Stimulated activated CD8-positive, alpha-beta memory T cell treated with anti-CD3 and anti-CD28 coated beads, Interleukin-7, amount 100 ng/mL, for 4 hours (primary cell): ENCODE measurements around the gene AKR7A2.

Experiments
- DNase-seq, 2 donors: peaks; one replicate each; pipeline ENCODE4 v3.0.0-alpha.2; 2020; ENCODE audit warnings: low read depth in 2 of 2

AKR7A2 gene

GRCh38 chr1:19325958-19326747 lies 14.2 kb upstream of the AKR7A2 start:
- no peak for DNase-seq

DNA sequence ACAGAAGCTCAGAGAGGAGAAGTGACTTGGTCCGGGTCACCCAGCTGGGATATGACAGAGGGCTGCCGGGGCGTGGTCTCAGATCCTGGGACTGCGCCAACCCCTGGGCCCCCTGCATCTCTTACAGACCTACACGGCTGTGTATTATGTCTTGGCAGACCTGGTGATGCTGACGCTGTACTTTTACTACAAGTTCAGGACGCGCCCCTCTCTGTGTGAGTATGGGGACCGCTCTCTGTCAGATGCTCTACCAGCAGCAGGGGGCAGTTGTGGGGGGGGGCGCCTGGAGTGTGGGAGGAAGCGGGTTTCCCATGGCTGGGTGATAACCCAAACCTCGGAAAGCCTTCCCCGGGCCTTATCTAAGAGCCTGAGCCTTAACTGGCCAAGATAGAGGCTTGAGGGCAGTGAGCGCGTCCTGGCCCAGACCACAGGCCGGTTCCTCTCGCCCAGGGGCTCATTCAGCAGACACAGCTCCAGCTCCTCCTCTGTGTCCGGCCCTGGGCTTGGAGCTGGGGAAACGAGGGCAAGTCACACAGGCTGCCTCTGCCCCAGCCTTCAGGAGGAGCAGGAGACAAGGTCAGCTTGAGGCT lies 13.5 kb upstream of the AKR7A2 start:
- no peak for DNase-seq

DNA sequence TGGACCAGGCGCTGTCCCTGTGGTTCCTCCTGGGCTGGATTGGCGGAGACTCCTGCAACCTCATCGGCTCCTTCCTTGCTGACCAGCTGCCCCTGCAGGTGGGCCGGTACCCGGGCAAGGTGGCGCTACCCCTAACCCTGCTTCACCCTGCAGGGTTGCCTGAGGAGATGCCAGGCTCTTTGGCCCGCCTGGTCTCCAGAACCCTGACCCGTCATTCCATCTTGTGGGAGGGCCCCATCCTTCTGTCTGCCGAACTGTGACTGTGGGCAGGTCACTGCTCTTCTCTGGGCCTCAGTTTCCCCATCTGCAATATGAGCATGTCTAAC lies 12.7 kb upstream of the AKR7A2 start:
- no peak for DNase-seq

GRCh38 chr1:19323987-19324664 lies 12.2 kb upstream of the AKR7A2 start:
- no peak for DNase-seq

GRCh38 chr1:19322481-19322880 lies 10.5 kb upstream of the AKR7A2 start:
- no peak for DNase-seq

- no peak for DNase-seq
Measured at GRCh38 chr1:19321071-19321470, 9.1 kb upstream of the AKR7A2 start.

GRCh38 chr1:19319196-19319595 lies 7.3 kb upstream of the AKR7A2 start:
- DNase-seq, result no peak

DNA sequence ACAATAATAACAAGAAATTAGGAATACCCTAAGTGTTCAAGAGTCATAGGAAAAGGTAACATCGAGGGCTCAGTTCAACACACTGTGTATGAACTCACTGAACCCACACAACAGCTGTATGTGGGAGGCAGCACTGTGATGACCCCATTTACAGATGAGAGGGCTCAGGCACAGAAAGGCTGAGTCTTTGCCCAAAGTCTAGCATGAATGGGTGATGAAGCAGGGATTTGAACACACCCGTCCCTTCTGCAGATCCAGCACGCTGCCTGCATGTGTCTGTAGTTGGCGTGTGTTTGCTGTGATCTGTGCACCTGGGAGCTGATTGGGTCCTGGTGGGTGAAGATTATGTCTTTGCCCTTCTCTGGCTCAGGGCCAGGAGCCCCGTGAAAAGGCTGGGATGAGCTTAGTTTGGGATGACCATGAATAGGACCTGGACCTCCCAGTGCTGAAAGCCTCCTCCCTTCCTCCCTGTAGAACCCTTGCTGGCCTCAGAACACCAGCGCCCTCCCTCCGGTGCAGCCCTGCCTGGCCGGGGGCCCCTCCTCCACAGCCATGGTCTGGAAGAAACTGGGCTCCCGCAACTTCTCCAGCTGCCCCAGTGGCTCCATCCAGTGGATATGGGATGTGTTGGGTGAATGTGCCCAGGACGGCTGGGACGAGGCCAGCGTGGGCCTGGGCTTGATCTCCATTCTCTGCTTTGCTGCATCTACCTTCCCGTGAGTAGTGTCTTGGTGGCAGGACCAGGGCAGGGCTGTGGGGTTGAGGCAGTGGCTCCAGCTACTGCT lies 5.4 kb upstream of the AKR7A2 start:
- DNase-seq, result no peak

GRCh38 chr1:19315378-19316198 lies 3.6 kb upstream of the AKR7A2 start:
- DNase-seq, result no peak

GRCh38 chr1:19313961-19314882 lies 2.3 kb upstream of the AKR7A2 start:
- DNase-seq, result no peak

DNA sequence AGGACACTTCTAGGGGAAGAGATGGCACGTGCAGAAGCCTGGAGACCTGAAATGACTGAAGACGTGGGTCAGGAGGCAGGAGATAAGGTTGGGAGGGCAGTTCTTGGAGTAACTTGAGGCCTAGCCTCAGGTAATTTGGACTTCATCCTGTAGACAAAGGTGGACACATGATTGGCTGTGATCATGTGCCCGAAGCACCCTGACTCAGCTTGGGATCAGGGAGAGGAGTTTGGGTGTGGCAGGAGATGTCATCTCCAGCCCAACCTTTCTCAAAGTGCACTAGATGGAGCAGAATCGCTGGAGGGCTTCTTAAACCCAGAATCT lies 1.7 kb upstream of the AKR7A2 start:
- no peak for DNase-seq

DNA sequence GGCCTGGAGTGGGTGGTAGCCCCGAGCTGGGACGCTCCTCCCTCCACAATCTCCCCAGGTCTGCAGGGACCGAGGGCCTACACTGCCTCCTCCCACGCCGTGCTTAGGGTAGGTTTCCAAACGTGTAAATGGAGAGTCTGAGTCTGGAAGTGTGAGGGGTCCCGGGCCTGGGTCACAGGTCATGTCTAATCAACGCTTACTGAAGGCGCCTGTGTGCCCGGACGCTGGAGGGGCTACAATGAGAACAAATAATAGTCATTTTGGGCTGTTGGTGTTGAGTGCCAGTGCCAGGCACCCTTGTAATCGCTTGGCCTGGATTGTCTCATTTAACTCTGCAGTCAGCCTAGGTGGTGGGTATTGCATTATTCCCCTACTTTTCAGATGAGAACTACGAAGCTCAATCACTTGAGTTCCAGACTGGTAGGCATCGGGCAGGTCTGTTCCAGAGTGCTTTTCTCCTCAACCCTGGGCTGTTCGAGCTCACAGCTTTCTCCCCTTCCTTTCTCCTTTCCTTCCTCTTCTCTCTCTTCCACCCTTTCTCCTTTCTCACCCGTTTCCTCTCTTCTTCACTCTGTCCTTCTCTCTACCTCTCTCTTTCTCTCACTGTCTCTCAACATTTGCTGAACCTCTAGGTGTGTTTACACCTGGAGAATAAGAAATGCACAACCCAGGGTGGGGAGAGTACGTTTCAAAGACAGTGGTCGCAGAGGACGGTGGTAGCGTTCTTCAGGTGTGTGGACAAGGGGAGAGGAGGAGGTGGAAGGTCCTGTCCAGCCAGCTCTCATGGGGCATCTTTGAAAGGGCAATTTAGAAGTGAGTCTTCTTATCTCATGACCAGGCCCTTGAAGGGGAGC lies 1.1 kb upstream of the AKR7A2 start:
- no peak for DNase-seq

GRCh38 chr1:19311503-19311930 lies 427 bp downstream of the AKR7A2 start:
- DNase-seq, result no peak

GRCh38 chr1:19310720-19311502 lies 1.0 kb downstream of the AKR7A2 start:
- no peak for DNase-seq

GRCh38 chr1:19310061-19310460 lies 1.9 kb downstream of the AKR7A2 start:
- DNase-seq, result no peak

DNA sequence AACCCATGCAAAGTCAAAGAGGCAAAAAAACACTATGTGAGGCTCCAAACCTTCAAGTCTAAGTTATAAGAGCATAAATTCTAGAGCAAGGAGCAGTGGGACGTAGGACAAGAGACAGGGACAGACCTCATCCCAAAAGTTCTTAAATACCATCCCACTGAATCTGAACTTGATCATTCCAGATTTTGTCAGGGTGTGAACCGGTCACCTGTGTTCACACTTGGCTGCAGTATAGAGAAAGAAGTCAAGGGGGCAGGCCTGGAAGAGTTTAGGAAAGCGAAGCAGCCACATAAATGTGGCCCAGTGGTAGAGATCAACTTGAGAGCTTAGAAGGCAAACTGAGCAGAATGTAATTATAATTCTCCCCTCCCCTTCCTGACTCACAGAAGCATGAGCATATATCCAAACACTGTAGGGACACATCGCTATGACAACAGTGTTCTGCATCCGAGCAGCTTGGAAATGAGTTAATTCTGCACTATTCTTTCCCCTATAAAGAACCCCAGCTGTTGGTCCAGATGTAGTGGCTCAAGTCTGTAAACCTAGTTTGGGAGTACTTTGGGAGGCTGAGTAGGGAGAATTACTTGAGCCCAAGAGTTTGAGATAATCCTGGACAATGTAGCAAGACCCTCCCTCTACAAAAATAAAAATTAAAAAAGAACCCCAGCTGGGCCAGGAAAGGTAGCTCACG lies 2.7 kb downstream of the AKR7A2 start:
- DNase-seq, result no peak

DNA sequence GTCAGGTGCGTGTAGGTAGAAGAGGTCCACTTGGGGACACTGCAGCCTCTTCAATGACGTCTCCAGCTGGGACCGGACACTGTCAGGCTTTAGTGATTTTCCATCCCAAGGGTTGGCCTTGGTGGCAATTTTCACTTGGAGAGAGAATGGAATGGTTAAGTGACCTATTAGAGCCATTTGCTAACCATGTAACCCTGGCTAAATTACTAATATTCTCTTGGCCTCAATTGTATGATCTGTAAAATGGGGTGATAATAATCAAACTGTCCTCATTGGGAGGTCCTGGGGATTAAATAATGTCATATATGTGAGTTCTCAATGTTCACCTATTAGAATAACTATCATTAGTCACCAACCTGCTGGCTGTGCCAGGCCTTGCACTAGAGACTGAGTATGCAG lies 3.4 kb downstream of the AKR7A2 start:
- DNase-seq, result no peak
